Endothelial cell of umbilical vein (primary cell): ENCODE measurements around the gene NCK2. TPM values are rescaled to one million over a fixed set of nuclear protein-coding genes. Genes with fewer than 3 reads are reported as not detected.

ENCODE experiments used
- BruUV-seq: library from RNA; stranded (reverse); fragments of 400-500 nt; replicated peaks from 2 replicates; lab custom pipeline; 2021; lab: Mats Ljungman, UMichigan
- CTCF ChIA-PET: fragments of 300-600, 350-600 bp; sonication (Branson Sonifier 250); formaldehyde crosslinking; loops from one replicate; lab custom pipeline; 2021; ENCODE audit warnings: antibody characterized with exemption, inconsistent platforms; lab: Charles Lee
- POLR2A ChIA-PET: fragments of 300-600, 350-600 bp; sonication (Branson Sonifier 250); formaldehyde crosslinking; loops from one replicate; lab custom pipeline; 2021; ENCODE audit warnings: antibody characterized with exemption, inconsistent platforms; lab: Charles Lee
- DNase-seq: peaks from one replicate; pipeline ENCODE4 v3.0.0-alpha.2; 2011; ENCODE audit warnings: low read depth, low spot score
- FAIRE-seq: peaks from 2 replicates; lab custom pipeline; 2011; peaks lifted over from hg19 to GRCh38; lab: Jason Lieb, UNC
- H2AFZ ChIP-seq: 2 replicates; pipeline ENCODE4 v1.6.0; 2012; ENCODE audit warnings: low read depth, low read length, control low read depth, inconsistent platforms
- H3K27ac ChIP-seq: 2 replicates; pipeline ENCODE4 v1.5.1; 2011; ENCODE audit warnings: low read depth, mild to moderate bottlenecking, control low read depth, low read length, moderate library complexity; ENCODE audit not compliant: insufficient read depth
- H3K27me3 ChIP-seq, 2 experiments: 2 replicates each; pipeline versions ENCODE4 v1.6.0 to v1.6.1; 2011; ENCODE audit warnings: low read length in 2 of 2, mixed read lengths in 1 of 2; ENCODE audit not compliant: control insufficient read depth in 2 of 2, insufficient read depth in 2 of 2
- H3K36me3 ChIP-seq, 2 experiments: 2 replicates in 1 of 2; 3 replicates in 1 of 2; pipeline ENCODE4 v1.5.1; 2011; ENCODE audit warnings: low read length in 2 of 2, mild to moderate bottlenecking in 1 of 2, moderate library complexity in 1 of 2; ENCODE audit not compliant: control insufficient read depth in 2 of 2, insufficient read depth in 2 of 2; ENCODE audit errors: extremely low read depth in 1 of 2
- H3K4me1 ChIP-seq: 3 replicates; pipeline ENCODE4 v1.5.1; 2011; ENCODE audit warnings: mild to moderate bottlenecking, low read length; ENCODE audit not compliant: control insufficient read depth, insufficient read depth; ENCODE audit errors: extremely low read depth
- H3K4me2 ChIP-seq: 2 replicates; pipeline ENCODE4 v1.6.1; 2011; ENCODE audit warnings: low read length, control low read depth, mixed read lengths; ENCODE audit not compliant: insufficient read depth
- H3K4me3 ChIP-seq, 3 experiments: fragments of 200-600 bp in 1 of 3; sonication (generic), shearing (Covaris generic) in 1 of 3; replicated peaks in 1 of 3; 2 replicates each; pipeline ENCODE4 v1.5.1; 2011 to 2016; ENCODE audit warnings: control low read depth in 3 of 3, low read length in 3 of 3, mild to moderate bottlenecking in 2 of 3, inconsistent platforms in 1 of 3, low read depth in 1 of 3, moderate library complexity in 1 of 3; ENCODE audit not compliant: insufficient read depth in 1 of 3
- H3K79me2 ChIP-seq: 2 replicates; pipeline ENCODE4 v1.6.0; 2012; ENCODE audit warnings: low read length, inconsistent platforms; ENCODE audit not compliant: control insufficient read depth, insufficient read depth
- H3K9ac ChIP-seq: replicated peaks from 2 replicates; pipeline ENCODE3; 2011; ENCODE audit warnings: low read length, control low read depth; ENCODE audit not compliant: insufficient read depth; ENCODE audit errors: extremely low read depth
- H3K9me1 ChIP-seq: replicated peaks from 3 replicates; pipeline ENCODE4 v1.6.0; 2011; ENCODE audit warnings: mild to moderate bottlenecking, low read length; ENCODE audit not compliant: control insufficient read depth, insufficient read depth; ENCODE audit errors: extremely low read depth
- H3K9me3 ChIP-seq: replicated peaks from 2 replicates; pipeline ENCODE4 v1.5.1; 2012; ENCODE audit warnings: low read length, inconsistent platforms; ENCODE audit not compliant: control insufficient read depth, insufficient read depth
- H4K20me1 ChIP-seq: replicated peaks from 2 replicates; pipeline ENCODE3; 2011; ENCODE audit warnings: mild to moderate bottlenecking, low read length; ENCODE audit not compliant: control insufficient read depth, insufficient read depth; ENCODE audit errors: extremely low read depth
- CTCF ChIP-seq, 2 donors: IDR thresholded peaks; 1 replicate in 1 of 2; 2 replicates in 1 of 2; pipeline ENCODE4 v1.5.1; 2011; ENCODE audit warnings: low read length in 2 of 2, mild to moderate bottlenecking in 2 of 2, moderate library complexity in 2 of 2, control low read depth in 1 of 2, inconsistent platforms in 1 of 2, low read depth in 1 of 2; ENCODE audit not compliant: insufficient read depth in 1 of 2; ENCODE audit errors: extremely low read depth in 1 of 2
- EZH2 ChIP-seq: IDR thresholded peaks from 2 replicates; pipeline ENCODE4 v1.6.1; 2012; ENCODE audit warnings: borderline replicate concordance, low read depth, mild to moderate bottlenecking, moderate library complexity, low read length, inconsistent platforms; ENCODE audit not compliant: severe bottlenecking
- FOS ChIP-seq: IDR thresholded peaks from 2 replicates; pipeline ENCODE4 v1.6.1; 2011; ENCODE audit warnings: mild to moderate bottlenecking, low read length, moderate library complexity, borderline replicate concordance; ENCODE audit not compliant: insufficient read depth
- GATA2 ChIP-seq: IDR thresholded peaks from 2 replicates; pipeline ENCODE4 v1.7.0; 2011; ENCODE audit warnings: low read depth, mild to moderate bottlenecking, moderate library complexity, mixed read lengths, low read length; ENCODE audit not compliant: insufficient read length, insufficient read depth
- JUN ChIP-seq: IDR thresholded peaks from 2 replicates; pipeline ENCODE4 v1.6.1; 2011; ENCODE audit warnings: borderline replicate concordance, low read depth; ENCODE audit not compliant: insufficient read length, insufficient read depth
- MAX ChIP-seq: IDR thresholded peaks from 2 replicates; pipeline ENCODE4 v1.6.1; 2011; ENCODE audit not compliant: insufficient read depth, insufficient read length
- MYC ChIP-seq: IDR thresholded peaks from one replicate; pipeline ENCODE4 v1.6.1; 2011; ENCODE audit warnings: mild to moderate bottlenecking, low read depth, low read length
- POLR2A ChIP-seq: IDR thresholded peaks from 2 replicates; pipeline ENCODE4 v1.6.1; 2012; ENCODE audit warnings: low read depth, mild to moderate bottlenecking, control low read depth, low read length
- POLR2AphosphoS5 ChIP-seq: IDR thresholded peaks from 2 replicates; pipeline ENCODE4 v1.6.1; 2012; ENCODE audit warnings: low read depth, mild to moderate bottlenecking, control low read depth, low read length, moderate library complexity; ENCODE audit not compliant: insufficient read depth
- dilution Hi-C: fragments of 300-500 bp; cut with MboI; formaldehyde crosslinking; loops from one replicate; pipeline ENCODE4 v1.15.0; 2019; ENCODE audit warnings: low sequenced_read_pairs; ENCODE audit not compliant: extremely low pct_ligation_motif_present
- intact Hi-C: fragments of 100-400 bp; cut with micrococcal nuclease; formaldehyde crosslinking; loops from one replicate; pipeline ENCODE4 v1.10.0; 2022
- polyA plus RNA-seq, 4 experiments: library from polyadenylated mRNA; depleted of rRNA in 3 of 4; stranded (reverse) in 3 of 4; unstranded in 1 of 4; fragments of >200 nt; gene quantifications; 2 replicates each; pipeline versions ENCODE4 v1.2.1 to v1.2.3, GENCODE V29; 2011 to 2012; ENCODE audit warnings: missing spikeins in 1 of 4
- total RNA-seq: library from RNA; stranded (reverse); gene quantifications from 2 replicates; pipeline ENCODE4 v1.2.3, GENCODE V29; 2021

The NCK2 gene
- total and polyA plus RNA-seq, 2 donors (not counting 3 experiments of a cell fraction or from before 2014, with no cell fraction given) = 23.8 to 39.1 TPM

- intact Hi-C loops = no loop called here
- H3K4me2 ChIP-seq = no peak overlapping the region
Measured at GRCh38 chr2:105893011-105893995, 148.6 kb downstream of the NCK2 start.

More at GRCh38 chr2:105893011-105893995, 148.6 kb downstream of the NCK2 start:
- TF ChIP-seq POLR2AphosphoS5 (no peak), MYC (no peak), EZH2 (no peak), GATA2 (no peak), CTCF (IDR thresholded peaks at IDR 0.05; ENCODE audit: extremely low read depth in 1 of 2, insufficient read depth in 1 of 2, low read depth in 1 of 2, low read length in 2 of 2) (no peak), JUN (no peak), FOS (no peak), POLR2A (no peak), MAX (no peak)
- peaks cover 0 to 11% of the 10 kb centered on the region in 2 experiments for H3K36me3 ChIP-seq
- no peak overlapping the region for H3K4me3 ChIP-seq
- H3K9ac ChIP-seq = no peak overlapping the region
- no peaks in the 10 kb centered on the region for H3K9me1 ChIP-seq
- DNase-seq (no peak), FAIRE-seq (no peak)
- TSS peak; percentile 67 for BruUV-seq
- dilution Hi-C loops = no loop called here
- no peaks in the 10 kb centered on the region for H3K27me3 ChIP-seq
- no peak overlapping the region for H2AFZ ChIP-seq
- H4K20me1 ChIP-seq = no peaks in the 10 kb centered on the region
- H3K9me3 ChIP-seq = no peaks in the 10 kb centered on the region
- H3K4me1 ChIP-seq = no peaks in the 10 kb centered on the region
- H3K27ac ChIP-seq = no peak overlapping the region
- H3K79me2 ChIP-seq = no peaks in the 10 kb centered on the region
- CTCF ChIA-PET = no interaction called here
- POLR2A ChIA-PET = no interaction called here
